SK-N-SH (cell line): ENCODE data around the gene EPGN. TPM values are rescaled to one million over a fixed set of nuclear protein-coding genes. Genes with fewer than 3 reads are reported as not detected.

Source experiments
- CTCF ChIA-PET: fragments of 300-600, 350-600 bp; formaldehyde crosslinking; extraction: SDS; loops from one replicate; lab custom pipeline; 2021; lab: Yijun Ruan, JAX
- POLR2A ChIA-PET: fragments of 350-600 bp; sonication (Branson Sonifier 250); formaldehyde crosslinking; extraction: SDS; loops from one replicate; lab custom pipeline; 2020; ENCODE audit warnings: antibody characterized with exemption, inconsistent platforms; lab: Yijun Ruan, JAX
- DNase-seq: peaks from one replicate; pipeline ENCODE4 v3.0.0; 2012
- H2AFZ ChIP-seq: fragments of 200-600 bp; sonication (generic); 2 replicates; pipeline ENCODE4 v1.8.1; 2016; ENCODE audit warnings: antibody characterized with exemption, mild to moderate bottlenecking, low read depth
- H3F3A ChIP-seq: fragments of 200-600 bp; sonication (generic); replicated peaks from 2 replicates; pipeline ENCODE3; 2016; ENCODE audit warnings: antibody characterized with exemption, mild to moderate bottlenecking; ENCODE audit not compliant: insufficient read depth
- H3K27ac ChIP-seq, 2 experiments: fragments of 200-500 bp in 1 of 2; fragments of 200-600 bp in 1 of 2; sonication (Bioruptor generic) in 1 of 2; sonication (generic), shearing (Covaris generic) in 1 of 2; 2 replicates each; pipeline versions ENCODE4 v1.5.1 to v1.6.1; 2014 to 2016; ENCODE audit warnings: low read depth in 2 of 2, inconsistent platforms in 1 of 2, low read length in 1 of 2, mild to moderate bottlenecking in 1 of 2, mixed read lengths in 1 of 2
- H3K27me3 ChIP-seq: fragments of 200-600 bp; sonication (generic), shearing (Covaris generic); 2 replicates; pipeline ENCODE4 v1.6.1; 2016; ENCODE audit warnings: mixed run types; ENCODE audit not compliant: insufficient read depth
- H3K36me3 ChIP-seq, 2 experiments: fragments of 200-500 bp in 1 of 2; fragments of 200-600 bp in 1 of 2; sonication (Bioruptor generic) in 1 of 2; sonication (generic) in 1 of 2; replicated peaks in 1 of 2; 2 replicates each; pipeline versions ENCODE3 to v1.5.1; 2014 to 2016; ENCODE audit warnings: low read length in 1 of 2, mild to moderate bottlenecking in 1 of 2; ENCODE audit not compliant: insufficient read depth in 2 of 2, control insufficient read depth in 1 of 2
- H3K4me1 ChIP-seq, 2 experiments: fragments of 200-500 bp in 1 of 2; fragments of 200-600 bp in 1 of 2; sonication (Bioruptor generic) in 1 of 2; sonication (generic), shearing (Covaris generic) in 1 of 2; 2 replicates each; pipeline versions ENCODE4 v1.5.1 to v1.6.1; 2014 to 2016; ENCODE audit warnings: low read depth in 1 of 2, low read length in 1 of 2, mixed run types in 1 of 2; ENCODE audit not compliant: insufficient read depth in 2 of 2, control insufficient read depth in 1 of 2
- H3K4me2 ChIP-seq: fragments of 200-600 bp; sonication (generic), shearing (Covaris generic); 2 replicates; pipeline ENCODE4 v1.6.1; 2017; ENCODE audit warnings: mixed run types
- H3K4me3 ChIP-seq, 2 experiments: fragments of 200-500 bp in 1 of 2; fragments of 200-600 bp in 1 of 2; sonication (Bioruptor generic) in 1 of 2; sonication (generic), shearing (Covaris generic) in 1 of 2; 2 replicates each; pipeline versions ENCODE4 v1.5.1 to v1.8.1; 2014 to 2016; ENCODE audit warnings: low read depth in 2 of 2, inconsistent platforms in 1 of 2, low read length in 1 of 2, mild to moderate bottlenecking in 1 of 2, mixed read lengths in 1 of 2, moderate library complexity in 1 of 2
- H3K79me2 ChIP-seq: fragments of 200-600 bp; sonication (generic); 2 replicates; pipeline ENCODE4 v1.8.1; 2017; ENCODE audit warnings: mild to moderate bottlenecking; ENCODE audit not compliant: insufficient read depth
- H3K9ac ChIP-seq: fragments of 200-600 bp; sonication (generic); 2 replicates; pipeline ENCODE4 v1.6.1; 2017; ENCODE audit warnings: mixed run types
- H3K9me2 ChIP-seq: fragments of 200-600 bp; sonication (generic); 2 replicates; pipeline ENCODE4 v1.6.1; 2017; ENCODE audit warnings: mixed run types
- H3K9me3 ChIP-seq: fragments of 200-600 bp; sonication (generic); 2 replicates; pipeline ENCODE4 v1.6.1; 2017; ENCODE audit warnings: mixed run types, mild to moderate bottlenecking, moderate library complexity
- H4K20me1 ChIP-seq: fragments of 200-600 bp; sonication (generic); 2 replicates; pipeline ENCODE4 v1.6.1; 2017; ENCODE audit warnings: mild to moderate bottlenecking, mixed run types; ENCODE audit not compliant: insufficient read depth
- CHD2 ChIP-seq: fragments of 150-350 bp; IDR thresholded peaks from 2 replicates; pipeline ENCODE4 v1.6.1; 2018; ENCODE audit warnings: low read length; ENCODE audit not compliant: partially characterized antibody
- ELF1 ChIP-seq: IDR thresholded peaks from 2 replicates; pipeline ENCODE4 v1.4.0; 2012
- EZH2phosphoT487 ChIP-seq: fragments of 200-600 bp; sonication (generic); IDR thresholded peaks from 2 replicates; pipeline ENCODE4 v1.6.1; 2017; ENCODE audit warnings: low read depth, mixed run types, mild to moderate bottlenecking, antibody characterized with exemption, moderate library complexity, borderline replicate concordance
- FOXM1 ChIP-seq: IDR thresholded peaks from 2 replicates; pipeline ENCODE4 v1.4.0; 2012; ENCODE audit warnings: low read depth, mild to moderate bottlenecking
- GABPA ChIP-seq: IDR thresholded peaks from 2 replicates; pipeline ENCODE4 v1.4.0; 2012; ENCODE audit warnings: low read depth, mild to moderate bottlenecking
- GATA2 ChIP-seq: sonication (generic); formaldehyde crosslinking; IDR thresholded peaks from 2 replicates; pipeline ENCODE4 v1.5.0; 2020; ENCODE audit warnings: mild to moderate bottlenecking, missing genetic modification reagents
- IRF3 ChIP-seq: fragments of 150-350 bp; IDR thresholded peaks from 2 replicates; pipeline ENCODE4 v1.6.1; 2016; ENCODE audit warnings: mild to moderate bottlenecking, low read depth, low read length
- MEF2A ChIP-seq: IDR thresholded peaks from 2 replicates; pipeline ENCODE4 v1.4.0; 2012; ENCODE audit warnings: low read depth, borderline replicate concordance
- MXI1 ChIP-seq: IDR thresholded peaks from 2 replicates; pipeline ENCODE4 v1.6.1; 2012; ENCODE audit warnings: mild to moderate bottlenecking, low read depth, low read length, improper control_type of control experiment
- POLR2AphosphoS5 ChIP-seq: IDR thresholded peaks from 2 replicates; pipeline ENCODE4 v1.6.1; 2012; ENCODE audit warnings: low read depth, low read length
- RCOR1 ChIP-seq: fragments of 150-350 bp; IDR thresholded peaks from 2 replicates; pipeline ENCODE4 v1.6.1; 2017; ENCODE audit warnings: antibody characterized with exemption, low read length
- RXRA ChIP-seq: IDR thresholded peaks from 2 replicates; pipeline ENCODE4 v1.4.0; 2012; ENCODE audit warnings: low read depth, mild to moderate bottlenecking, borderline replicate concordance
- SMC3 ChIP-seq: IDR thresholded peaks from 2 replicates; pipeline ENCODE4 v1.6.1; 2012; ENCODE audit warnings: low read depth, low read length, improper control_type of control experiment
- TAF1 ChIP-seq: IDR thresholded peaks from 2 replicates; pipeline ENCODE4 v1.6.1; 2012; ENCODE audit warnings: low read depth, mild to moderate bottlenecking, low read length, moderate library complexity, borderline replicate concordance
- TCF12 ChIP-seq: IDR thresholded peaks from 2 replicates; pipeline ENCODE4 v1.4.0; 2012
- ZBTB33 ChIP-seq: IDR thresholded peaks from 2 replicates; pipeline ENCODE4 v1.4.0; 2012; ENCODE audit warnings: low read depth, borderline replicate concordance
- WGBS: methylation state at CpG from one replicate; pipeline ENCODE4 v1.1.6; 2017; ENCODE audit warnings: low lambda C conversion rate; 5-methylcytosine and 5-hydroxymethylcytosine counted together
- polyA plus RNA-seq, 3 experiments: library from polyadenylated mRNA; depleted of rRNA; stranded (reverse); fragments of >200 nt; gene quantifications; 2 replicates each; pipeline ENCODE4 v1.2.3, GENCODE V29; 2012
- TF ChIP-seq, protein P1 (sequence below): fragments of 150-350 bp; IDR thresholded peaks from 2 replicates; pipeline ENCODE4 v1.6.1; 2017; ENCODE audit warnings: antibody characterized with exemption, low read length, low read depth, borderline replicate concordance
- TF ChIP-seq, protein P2 (sequence below): IDR thresholded peaks from 2 replicates; pipeline ENCODE4 v1.6.1; 2012; ENCODE audit warnings: mild to moderate bottlenecking, low read depth, low read length, moderate library complexity
- TF ChIP-seq, protein P3 (sequence below): IDR thresholded peaks from 2 replicates; pipeline ENCODE4 v1.4.0; 2012; ENCODE audit warnings: low read depth
- TF ChIP-seq, protein P4 (sequence below): IDR thresholded peaks from 2 replicates; pipeline ENCODE4 v1.4.0; 2012; ENCODE audit warnings: low read depth, borderline replicate concordance

The EPGN gene
- polyA plus RNA-seq, 1 of the 3 experiments (the other 2 are of a cell fraction) = 0.23 TPM

DNA sequence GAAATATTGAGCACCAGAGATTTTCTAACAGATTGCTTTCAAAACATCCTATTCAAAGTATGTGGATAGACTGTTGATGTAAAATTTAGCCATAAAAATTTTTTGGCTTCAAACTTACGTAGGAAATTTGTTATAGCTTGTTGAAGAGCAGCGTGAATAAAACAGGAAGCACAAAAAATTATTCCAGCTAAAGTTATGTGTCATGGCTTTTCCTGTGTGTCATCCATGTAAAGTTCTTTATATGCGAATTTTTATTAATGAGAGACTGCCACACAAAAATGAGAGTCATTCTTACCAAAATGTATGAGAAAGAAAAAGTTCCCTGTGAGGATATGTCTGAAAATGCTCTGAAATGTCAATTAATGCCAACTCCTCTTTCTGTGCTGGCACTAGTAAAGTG lies 19.5 kb downstream of the EPGN start:
- Histone ChIP-seq H3K4me1 (no peaks in the 10 kb centered on the region), H3K27me3 (no peaks in the 10 kb centered on the region; the same call in 1 of the 2 replicates), H3K4me3 (no peak overlapping the region), H3K9me2 (no peaks in the 10 kb centered on the region), H4K20me1 (no peaks in the 10 kb centered on the region), H3K9me3 (0 out of 2 replicates have a peak, but pooled peaks cover 5% of the 10 kb centered on the region), H3K79me2 (no peaks in the 10 kb centered on the region), H3K9ac (no peak overlapping the region), H3K27ac (no peak overlapping the region), H3F3A (peaks cover 3% of the 10 kb centered on the region), H3K36me3 (no peaks in the 10 kb centered on the region), H3K4me2 (no peak overlapping the region), H2AFZ (no peak overlapping the region)
- TF ChIP-seq ZBTB33 = no peak
- no peak for TF ChIP-seq GABPA
- no peak for TF ChIP-seq TCF12
- no peak for TF ChIP-seq RCOR1
- TF ChIP-seq TAF1 = no peak
- TF ChIP-seq, protein P1, sequence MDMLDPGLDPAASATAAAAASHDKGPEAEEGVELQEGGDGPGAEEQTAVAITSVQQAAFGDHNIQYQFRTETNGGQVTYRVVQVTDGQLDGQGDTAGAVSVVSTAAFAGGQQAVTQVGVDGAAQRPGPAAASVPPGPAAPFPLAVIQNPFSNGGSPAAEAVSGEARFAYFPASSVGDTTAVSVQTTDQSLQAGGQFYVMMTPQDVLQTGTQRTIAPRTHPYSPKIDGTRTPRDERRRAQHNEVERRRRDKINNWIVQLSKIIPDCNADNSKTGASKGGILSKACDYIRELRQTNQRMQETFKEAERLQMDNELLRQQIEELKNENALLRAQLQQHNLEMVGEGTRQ = no peak
- TF ChIP-seq SMC3 = no peak
- TF ChIP-seq, protein P2, sequence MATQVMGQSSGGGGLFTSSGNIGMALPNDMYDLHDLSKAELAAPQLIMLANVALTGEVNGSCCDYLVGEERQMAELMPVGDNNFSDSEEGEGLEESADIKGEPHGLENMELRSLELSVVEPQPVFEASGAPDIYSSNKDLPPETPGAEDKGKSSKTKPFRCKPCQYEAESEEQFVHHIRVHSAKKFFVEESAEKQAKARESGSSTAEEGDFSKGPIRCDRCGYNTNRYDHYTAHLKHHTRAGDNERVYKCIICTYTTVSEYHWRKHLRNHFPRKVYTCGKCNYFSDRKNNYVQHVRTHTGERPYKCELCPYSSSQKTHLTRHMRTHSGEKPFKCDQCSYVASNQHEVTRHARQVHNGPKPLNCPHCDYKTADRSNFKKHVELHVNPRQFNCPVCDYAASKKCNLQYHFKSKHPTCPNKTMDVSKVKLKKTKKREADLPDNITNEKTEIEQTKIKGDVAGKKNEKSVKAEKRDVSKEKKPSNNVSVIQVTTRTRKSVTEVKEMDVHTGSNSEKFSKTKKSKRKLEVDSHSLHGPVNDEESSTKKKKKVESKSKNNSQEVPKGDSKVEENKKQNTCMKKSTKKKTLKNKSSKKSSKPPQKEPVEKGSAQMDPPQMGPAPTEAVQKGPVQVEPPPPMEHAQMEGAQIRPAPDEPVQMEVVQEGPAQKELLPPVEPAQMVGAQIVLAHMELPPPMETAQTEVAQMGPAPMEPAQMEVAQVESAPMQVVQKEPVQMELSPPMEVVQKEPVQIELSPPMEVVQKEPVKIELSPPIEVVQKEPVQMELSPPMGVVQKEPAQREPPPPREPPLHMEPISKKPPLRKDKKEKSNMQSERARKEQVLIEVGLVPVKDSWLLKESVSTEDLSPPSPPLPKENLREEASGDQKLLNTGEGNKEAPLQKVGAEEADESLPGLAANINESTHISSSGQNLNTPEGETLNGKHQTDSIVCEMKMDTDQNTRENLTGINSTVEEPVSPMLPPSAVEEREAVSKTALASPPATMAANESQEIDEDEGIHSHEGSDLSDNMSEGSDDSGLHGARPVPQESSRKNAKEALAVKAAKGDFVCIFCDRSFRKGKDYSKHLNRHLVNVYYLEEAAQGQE = no peak
- TF ChIP-seq POLR2AphosphoS5 = no peak
- no peak for TF ChIP-seq FOXM1
- no peak for TF ChIP-seq ELF1
- no peak for TF ChIP-seq CHD2
- TF ChIP-seq, protein P3, sequence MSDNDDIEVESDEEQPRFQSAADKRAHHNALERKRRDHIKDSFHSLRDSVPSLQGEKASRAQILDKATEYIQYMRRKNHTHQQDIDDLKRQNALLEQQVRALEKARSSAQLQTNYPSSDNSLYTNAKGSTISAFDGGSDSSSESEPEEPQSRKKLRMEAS = no peak
- TF ChIP-seq EZH2phosphoT487 = no peak
- TF ChIP-seq RXRA = no peak
- no peak for TF ChIP-seq GATA2 (CRISPR knock-in tag)
- TF ChIP-seq MEF2A = no peak
- TF ChIP-seq, protein P4, sequence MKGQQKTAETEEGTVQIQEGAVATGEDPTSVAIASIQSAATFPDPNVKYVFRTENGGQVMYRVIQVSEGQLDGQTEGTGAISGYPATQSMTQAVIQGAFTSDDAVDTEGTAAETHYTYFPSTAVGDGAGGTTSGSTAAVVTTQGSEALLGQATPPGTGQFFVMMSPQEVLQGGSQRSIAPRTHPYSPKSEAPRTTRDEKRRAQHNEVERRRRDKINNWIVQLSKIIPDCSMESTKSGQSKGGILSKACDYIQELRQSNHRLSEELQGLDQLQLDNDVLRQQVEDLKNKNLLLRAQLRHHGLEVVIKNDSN = no peak
- TF ChIP-seq IRF3 = no peak
- no peak for TF ChIP-seq MXI1
- 10% methylated on average over 3 of the region's 3 CpGs for WGBS
- ChIA-PET POLR2A (no interaction called here), CTCF (no interaction called here)
- DNase-seq = no peak
